SK-N-SH treated with all-trans-retinoic acid at 6 μM for 48 hours (cell line): ENCODE measurements around the gene SLC2A2.

ENCODE experiments used
- ATAC-seq: fragments of 200-7000 bp; cut with Tn5 transposase; 3 replicates; pipeline ENCODE4 v1.9.1; 2020; ENCODE audit warnings: mild to moderate bottlenecking, moderate library complexity
- ARNTL ChIP-seq: fragments of 450-650 bp; formaldehyde crosslinking; IDR thresholded peaks from 2 replicates; pipeline ENCODE4 v1.5.0; 2020; ENCODE audit warnings: low read depth, mild to moderate bottlenecking, moderate library complexity, borderline replicate concordance
- BACH2 ChIP-seq: fragments of 250-450 bp; sonication (Bioruptor Pico); IDR thresholded peaks from 2 replicates; pipeline ENCODE4 v1.9.0; 2021; ENCODE audit warnings: mild to moderate bottlenecking, borderline replicate concordance
- CSDC2 ChIP-seq: fragments of 250-450 bp; sonication (Bioruptor Pico); IDR thresholded peaks from 2 replicates; pipeline ENCODE4 v1.5.0; 2020; ENCODE audit warnings: mild to moderate bottlenecking, moderate library complexity
- ESRRG ChIP-seq: fragments of 250-450 bp; sonication (Bioruptor Pico); IDR thresholded peaks from 2 replicates; pipeline ENCODE4 v1.6.1; 2021; ENCODE audit warnings: mild to moderate bottlenecking
- ISL1 ChIP-seq: fragments of 250-450 bp; sonication (Bioruptor Pico); IDR thresholded peaks from 2 replicates; pipeline ENCODE4 v2.1.2; 2022; ENCODE audit warnings: mild to moderate bottlenecking, moderate library complexity
- OSR1 ChIP-seq: fragments of 250-450 bp; sonication (Bioruptor Pico); IDR thresholded peaks from 2 replicates; pipeline ENCODE4 v1.8.0; 2022; ENCODE audit warnings: moderate library complexity, mild to moderate bottlenecking, inconsistent platforms
- PATZ1 ChIP-seq: fragments of 250-450 bp; sonication (Bioruptor Pico); IDR thresholded peaks from 2 replicates; pipeline ENCODE4 v1.8.0; 2020; ENCODE audit warnings: mild to moderate bottlenecking, moderate library complexity, borderline replicate concordance
- PPARA ChIP-seq: fragments of 250-450 bp; sonication (Bioruptor Pico); IDR thresholded peaks from 2 replicates; pipeline ENCODE4 v1.5.0; 2020; ENCODE audit warnings: mild to moderate bottlenecking, borderline replicate concordance
- SNAI2 ChIP-seq: fragments of 250-450 bp; sonication (Bioruptor Pico); IDR thresholded peaks from 2 replicates; pipeline ENCODE4 v1.5.0; 2020; ENCODE audit warnings: mild to moderate bottlenecking, moderate library complexity
- TCF4 ChIP-seq: fragments of 250-450 bp; sonication (Bioruptor Pico); IDR thresholded peaks from 2 replicates; pipeline ENCODE4 v1.8.0; 2021; ENCODE audit warnings: mild to moderate bottlenecking, moderate library complexity, borderline replicate concordance
- TOX ChIP-seq: fragments of 250-450 bp; sonication (Bioruptor Pico); IDR thresholded peaks from 2 replicates; pipeline ENCODE4 v1.8.0; 2021; ENCODE audit warnings: mild to moderate bottlenecking, moderate library complexity, borderline replicate concordance
- TSHZ2 ChIP-seq: fragments of 250-450 bp; sonication (Bioruptor Pico); IDR thresholded peaks from 2 replicates; pipeline ENCODE4 v1.5.0; 2020; ENCODE audit warnings: mild to moderate bottlenecking, moderate library complexity
- ZC3H10 ChIP-seq: fragments of 250-450 bp; sonication (Bioruptor Pico); IDR thresholded peaks from 2 replicates; pipeline ENCODE4 v1.5.1; 2021; ENCODE audit warnings: mild to moderate bottlenecking, moderate library complexity
- ZFP3 ChIP-seq: fragments of 250-450 bp; sonication (Bioruptor Pico); IDR thresholded peaks from 2 replicates; pipeline ENCODE4 v1.5.0; 2020; ENCODE audit warnings: mild to moderate bottlenecking, moderate library complexity
- ZFP30 ChIP-seq: fragments of 450-650 bp; formaldehyde crosslinking; IDR thresholded peaks from 2 replicates; pipeline ENCODE4 v1.5.0; 2022; ENCODE audit warnings: mild to moderate bottlenecking, moderate library complexity
- ZNF565 ChIP-seq: fragments of 450-650 bp; formaldehyde crosslinking; conservative IDR thresholded peaks from 2 replicates; pipeline ENCODE4 v1.5.0; 2020; ENCODE audit warnings: low read depth, mild to moderate bottlenecking, moderate library complexity
- ZNF8 ChIP-seq: fragments of 450-650 bp; formaldehyde crosslinking; IDR thresholded peaks from 2 replicates; pipeline ENCODE4 v1.5.0; 2020; ENCODE audit warnings: mild to moderate bottlenecking, moderate library complexity
- TF ChIP-seq, protein P1 (sequence below): fragments of 250-450 bp; sonication (Bioruptor Pico); IDR thresholded peaks from 2 replicates; pipeline ENCODE4 v1.5.1; 2020; ENCODE audit warnings: low read depth, mild to moderate bottlenecking, moderate library complexity
- TF ChIP-seq, protein P2 (sequence below): fragments of 250-450 bp; sonication (Bioruptor Pico); IDR thresholded peaks from 2 replicates; pipeline ENCODE4 v1.5.1; 2021; ENCODE audit warnings: mild to moderate bottlenecking, moderate library complexity

The SLC2A2 gene

DNA sequence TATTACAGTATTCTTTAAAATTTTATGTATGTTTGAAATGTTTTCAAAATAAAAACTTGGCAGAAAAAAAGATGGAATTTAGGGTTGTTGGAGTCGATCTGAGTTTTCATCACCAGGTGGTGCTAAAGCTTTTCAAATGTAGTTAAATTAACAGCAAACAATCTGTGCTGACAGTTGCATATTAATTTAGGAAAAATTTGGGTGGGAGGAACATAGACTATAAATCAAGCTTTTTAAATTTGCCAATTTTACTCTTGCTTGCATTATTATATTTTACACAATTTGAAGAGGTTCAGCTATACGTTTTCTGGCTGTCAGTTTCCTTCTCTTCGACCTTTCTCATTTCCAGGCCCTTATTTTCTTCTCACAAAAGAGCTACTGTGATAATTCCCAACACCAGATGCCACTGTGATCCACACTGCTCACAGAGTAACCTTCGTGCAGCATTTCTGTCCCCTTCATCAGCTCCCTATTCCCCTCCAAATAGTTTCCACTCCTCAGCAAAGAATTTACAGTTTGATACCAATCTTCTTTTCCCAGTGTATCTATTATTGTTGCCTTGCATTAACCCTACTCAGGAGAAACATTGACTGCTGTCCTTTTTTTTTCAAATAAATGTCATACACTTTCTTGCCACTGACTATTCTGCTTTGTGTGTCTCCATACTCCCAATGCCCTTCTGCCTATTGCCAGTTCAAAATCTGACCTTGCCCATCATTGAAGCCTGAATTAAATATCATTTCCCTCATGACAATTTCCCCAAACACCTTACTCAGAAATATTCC is 64.7 kb downstream of the SLC2A2 start (continued):
- no peak for TF ChIP-seq PATZ1

GRCh38 chr3:170959457-170959856 is 67.1 kb downstream of the SLC2A2 start:
- no peak for ATAC-seq

DNA sequence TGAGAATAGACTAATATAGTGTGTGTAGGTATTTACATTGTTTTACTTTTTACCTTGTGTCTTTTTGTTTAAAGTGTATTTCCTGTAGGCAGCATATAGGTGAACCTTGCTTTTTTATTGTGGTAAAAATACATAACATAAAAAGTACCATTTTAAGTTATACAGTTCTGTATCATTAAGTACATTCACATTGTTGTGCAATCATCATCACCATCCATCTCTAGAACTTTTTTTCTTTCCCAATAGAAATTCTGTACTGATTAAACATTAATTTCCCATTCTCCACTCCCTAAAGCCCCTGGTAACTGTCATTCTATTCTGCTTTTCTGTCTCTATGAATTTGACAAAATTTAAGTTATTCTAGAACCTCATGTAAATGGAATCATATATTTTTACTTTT is 69.9 kb downstream of the SLC2A2 start:
- ATAC-seq = no peak
- TF ChIP-seq OSR1 (CRISPR knock-in tag) = no peak
- TF ChIP-seq PATZ1 = no peak
- TF ChIP-seq ZFP3 (CRISPR knock-in tag) = no peak
- no peak for TF ChIP-seq ZFP30 (CRISPR knock-in tag)
- no peak for TF ChIP-seq ISL1 (CRISPR knock-in tag)
- TF ChIP-seq ZC3H10 (CRISPR knock-in tag) = no peak
- no peak for TF ChIP-seq ZNF8 (CRISPR knock-in tag)
- no peak for TF ChIP-seq TSHZ2
- TF ChIP-seq, protein P1, sequence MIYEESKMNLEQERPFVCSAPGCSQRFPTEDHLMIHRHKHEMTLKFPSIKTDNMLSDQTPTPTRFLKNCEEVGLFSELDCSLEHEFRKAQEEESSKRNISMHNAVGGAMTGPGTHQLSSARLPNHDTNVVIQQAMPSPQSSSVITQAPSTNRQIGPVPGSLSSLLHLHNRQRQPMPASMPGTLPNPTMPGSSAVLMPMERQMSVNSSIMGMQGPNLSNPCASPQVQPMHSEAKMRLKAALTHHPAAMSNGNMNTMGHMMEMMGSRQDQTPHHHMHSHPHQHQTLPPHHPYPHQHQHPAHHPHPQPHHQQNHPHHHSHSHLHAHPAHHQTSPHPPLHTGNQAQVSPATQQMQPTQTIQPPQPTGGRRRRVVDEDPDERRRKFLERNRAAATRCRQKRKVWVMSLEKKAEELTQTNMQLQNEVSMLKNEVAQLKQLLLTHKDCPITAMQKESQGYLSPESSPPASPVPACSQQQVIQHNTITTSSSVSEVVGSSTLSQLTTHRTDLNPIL = no peak
- TF ChIP-seq TCF4 (CRISPR knock-in tag) = no peak
- TF ChIP-seq ESRRG (CRISPR knock-in tag) = no peak
- no peak for TF ChIP-seq CSDC2 (CRISPR knock-in tag)
- no peak for TF ChIP-seq SNAI2 (CRISPR knock-in tag)

More at GRCh38 chr3:170959457-170959856, 67.1 kb downstream of the SLC2A2 start:
- no peak for TF ChIP-seq ISL1 (CRISPR knock-in tag)

- no peak for ATAC-seq
- TF ChIP-seq ESRRG (CRISPR knock-in tag) = no peak
- TF ChIP-seq BACH2 (CRISPR knock-in tag) = no peak
- no peak for TF ChIP-seq ZC3H10 (CRISPR knock-in tag)
- no peak for TF ChIP-seq OSR1 (CRISPR knock-in tag)
- TF ChIP-seq, protein P2, sequence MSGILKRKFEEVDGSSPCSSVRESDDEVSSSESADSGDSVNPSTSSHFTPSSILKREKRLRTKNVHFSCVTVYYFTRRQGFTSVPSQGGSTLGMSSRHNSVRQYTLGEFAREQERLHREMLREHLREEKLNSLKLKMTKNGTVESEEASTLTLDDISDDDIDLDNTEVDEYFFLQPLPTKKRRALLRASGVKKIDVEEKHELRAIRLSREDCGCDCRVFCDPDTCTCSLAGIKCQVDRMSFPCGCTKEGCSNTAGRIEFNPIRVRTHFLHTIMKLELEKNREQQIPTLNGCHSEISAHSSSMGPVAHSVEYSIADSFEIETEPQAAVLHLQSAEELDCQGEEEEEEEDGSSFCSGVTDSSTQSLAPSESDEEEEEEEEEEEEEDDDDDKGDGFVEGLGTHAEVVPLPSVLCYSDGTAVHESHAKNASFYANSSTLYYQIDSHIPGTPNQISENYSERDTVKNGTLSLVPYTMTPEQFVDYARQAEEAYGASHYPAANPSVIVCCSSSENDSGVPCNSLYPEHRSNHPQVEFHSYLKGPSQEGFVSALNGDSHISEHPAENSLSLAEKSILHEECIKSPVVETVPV (CRISPR knock-in tag) = no peak
- TF ChIP-seq ZNF565 = no peak
- no peak for TF ChIP-seq ZFP3 (CRISPR knock-in tag)
- TF ChIP-seq TSHZ2 = no peak
- no peak for TF ChIP-seq ZFP30 (CRISPR knock-in tag)
- TF ChIP-seq ARNTL = no peak
- TF ChIP-seq PPARA = no peak
- TF ChIP-seq SNAI2 (CRISPR knock-in tag) = no peak
- TF ChIP-seq CSDC2 (CRISPR knock-in tag) = no peak
- TF ChIP-seq, protein P1 = no peak
- TF ChIP-seq TOX = no peak
Measured at GRCh38 chr3:170953736-170954135, 72.8 kb downstream of the SLC2A2 start.
